Middle frontal gyrus (tissue), 1 donor: Measurements from ENCODE around the gene PLEKHM1.
"Not testable (repeated sequence)": the region's sequence is repeated elsewhere in the genome, so short reads cannot be mapped to it uniquely, and the experiment has no call there.

Experiments used
- DNase-seq: peaks from one replicate; pipeline ENCODE4 v3.0.0-alpha.2; 2015; ENCODE audit warnings: low spot score; ENCODE audit errors: extremely low spot score

PLEKHM1 gene

GRCh38 chr17:45441526-45442310 is 48.8 kb downstream of the PLEKHM1 start:
- DNase-seq, result no peak

- not testable (repeated sequence) for DNase-seq
These were observed 49.5 kb downstream of the PLEKHM1 start for GRCh38 chr17:45440839-45441515.

GRCh38 chr17:45440161-45440778 is 50.3 kb downstream of the PLEKHM1 start:
- DNase-seq, result no peak

GRCh38 chr17:45438931-45439610 is 51.5 kb downstream of the PLEKHM1 start:
- no peak for DNase-seq

- DNase-seq, result no peak
These were observed 52.8 kb downstream of the PLEKHM1 start for GRCh38 chr17:45437465-45438283.

- DNase-seq, result no peak
These were observed 53.7 kb downstream of the PLEKHM1 start for GRCh38 chr17:45436625-45437464.

- no peak for DNase-seq
These were observed 54.4 kb downstream of the PLEKHM1 start for GRCh38 chr17:45436161-45436560.

- DNase-seq, result no peak
These were observed 55.0 kb downstream of the PLEKHM1 start for GRCh38 chr17:45435481-45435880.

- no peak for DNase-seq
These were observed 57.4 kb downstream of the PLEKHM1 start for GRCh38 chr17:45433159-45433535.

- no peak for DNase-seq
These were observed 57.9 kb downstream of the PLEKHM1 start, which contains the start of gene ARHGAP27 for GRCh38 chr17:45432405-45433158. ARHGAP27 (minus strand) TSS chr17:45432870; CDS start chr17:45430279, 2,591 bp downstream.

GRCh38 chr17:45431531-45432404 is 58.8 kb downstream of the PLEKHM1 start:
- no peak for DNase-seq

GRCh38 chr17:45430738-45431530 is 59.6 kb downstream of the PLEKHM1 start:
- DNase-seq, result no peak

- no peak for DNase-seq
These were observed 60.3 kb downstream of the PLEKHM1 start for GRCh38 chr17:45430006-45430737.

- DNase-seq, result no peak
These were observed 61.0 kb downstream of the PLEKHM1 start for GRCh38 chr17:45429339-45430005.

GRCh38 chr17:45428931-45429338 is 61.6 kb downstream of the PLEKHM1 start:
- DNase-seq, result no peak

GRCh38 chr17:45428050-45428617 is 62.4 kb downstream of the PLEKHM1 start:
- peak; percentile 69 for DNase-seq
